Measurements from ENCODE around the gene RHBDL2.
"Not testable (repeated sequence)": the region's sequence is repeated elsewhere in the genome, so short reads cannot be mapped to it uniquely, and the experiment has no call there.

The RHBDL2 gene

GRCh38 chr1:38973659-38974437, 32.2 kb upstream of the RHBDL2 start:
- TF ChIP-seq MAX (IDR thresholded peaks at IDR 0.05; ENCODE audit: low read depth, low read length) (no peak), POLR2A (IDR thresholded peaks at IDR 0.05; ENCODE audit: extremely low read depth, insufficient read length) (no peak), MYC (IDR thresholded peaks at IDR 0.05; ENCODE audit: low read depth, low read length) (no peak), CTCF (IDR thresholded peaks at IDR 0.05; ENCODE audit: low read depth, low read length) (no peak)
- H3K4me3 ChIP-seq (ENCODE audit: low read depth, low read length): no peak overlapping the region

GRCh38 chr1:38973145-38973544, 31.5 kb upstream of the RHBDL2 start:
- DNase-seq (ENCODE audit: low read depth): not testable (repeated sequence)

More at GRCh38 chr1:38973659-38974437, 32.2 kb upstream of the RHBDL2 start:
- DNase-seq (ENCODE audit: low read depth): no peak

GRCh38 chr1:38964140-38964548, 22.5 kb upstream of the RHBDL2 start:
- peak; percentile 14 for DNase-seq (ENCODE audit: low read depth)
- TF ChIP-seq MAX (IDR thresholded peaks at IDR 0.05; ENCODE audit: low read depth, low read length): no peak
- peak; percentile 20 for TF ChIP-seq CTCF (IDR thresholded peaks at IDR 0.05; ENCODE audit: low read depth, low read length)
- no peak for TF ChIP-seq MYC (IDR thresholded peaks at IDR 0.05; ENCODE audit: low read depth, low read length)
- no peak for TF ChIP-seq POLR2A (IDR thresholded peaks at IDR 0.05; ENCODE audit: extremely low read depth, insufficient read length)
- no peak overlapping the region for H3K4me3 ChIP-seq (ENCODE audit: low read depth, low read length)

More at GRCh38 chr1:38973145-38973544, 31.5 kb upstream of the RHBDL2 start:
- not testable (repeated sequence) for H3K4me3 ChIP-seq (ENCODE audit: low read depth, low read length)

- TF ChIP-seq CTCF (IDR thresholded peaks at IDR 0.05; ENCODE audit: low read depth, low read length) (no peak), POLR2A (IDR thresholded peaks at IDR 0.05; ENCODE audit: extremely low read depth, insufficient read length) (no peak), MAX (IDR thresholded peaks at IDR 0.05; ENCODE audit: low read depth, low read length) (no peak), MYC (IDR thresholded peaks at IDR 0.05; ENCODE audit: low read depth, low read length) (no peak)
- H3K4me3 ChIP-seq (ENCODE audit: low read depth, low read length): no peak overlapping the region
- DNase-seq (ENCODE audit: low read depth): peak; percentile 76
These were observed 20.9 kb upstream of the RHBDL2 start for GRCh38 chr1:38962560-38962959.

GRCh38 chr1:38962113-38962512, 20.5 kb upstream of the RHBDL2 start:
- TF ChIP-seq CTCF (IDR thresholded peaks at IDR 0.05; ENCODE audit: low read depth, low read length): no peak
- no peak for TF ChIP-seq MAX (IDR thresholded peaks at IDR 0.05; ENCODE audit: low read depth, low read length)
- TF ChIP-seq MYC (IDR thresholded peaks at IDR 0.05; ENCODE audit: low read depth, low read length): no peak
- TF ChIP-seq POLR2A (IDR thresholded peaks at IDR 0.05; ENCODE audit: extremely low read depth, insufficient read length): no peak
- no peak overlapping the region for H3K4me3 ChIP-seq (ENCODE audit: low read depth, low read length)
- DNase-seq (ENCODE audit: low read depth): peak; percentile 15

GRCh38 chr1:38958967-38959366, 17.3 kb upstream of the RHBDL2 start:
- no peak overlapping the region for H3K4me3 ChIP-seq (ENCODE audit: low read depth, low read length)
- TF ChIP-seq MAX (IDR thresholded peaks at IDR 0.05; ENCODE audit: low read depth, low read length): no peak
- TF ChIP-seq POLR2A (IDR thresholded peaks at IDR 0.05; ENCODE audit: extremely low read depth, insufficient read length): no peak
- no peak for TF ChIP-seq MYC (IDR thresholded peaks at IDR 0.05; ENCODE audit: low read depth, low read length)
- no peak for TF ChIP-seq CTCF (IDR thresholded peaks at IDR 0.05; ENCODE audit: low read depth, low read length)
- DNase-seq (ENCODE audit: low read depth): no peak

Measured in NB4 (cell line).